Stimulated activated CD4-positive, alpha-beta T cell treated with anti-CD3 and anti-CD28 coated beads, Interleukin-2, amount 100 ng/mL, for 48 hours (primary cell): ENCODE data around the gene RASL11B.

Experiments used
- DNase-seq, 2 donors: peaks; one replicate each; pipeline ENCODE4 v3.0.0-alpha.2; 2020

Gene RASL11B

GRCh38 chr4:52877036-52877435 lies 14.9 kb downstream of the RASL11B start:
- DNase-seq, result no peak

- DNase-seq, result no peak
These were observed 15.6 kb downstream of the RASL11B start for GRCh38 chr4:52877694-52878093.

GRCh38 chr4:52879471-52879870 lies 17.4 kb downstream of the RASL11B start:
- no peak for DNase-seq

- DNase-seq, result no peak
These were observed 18.9 kb downstream of the RASL11B start for GRCh38 chr4:52880994-52881393.

GRCh38 chr4:52883183-52883621 lies 21.1 kb downstream of the RASL11B start:
- DNase-seq, result no peak

- no peak for DNase-seq
These were observed 21.9 kb downstream of the RASL11B start for GRCh38 chr4:52883707-52884669.

- no peak for DNase-seq
These were observed 22.9 kb downstream of the RASL11B start for GRCh38 chr4:52884994-52885393.

- no peak for DNase-seq
These were observed 27.2 kb downstream of the RASL11B start for GRCh38 chr4:52889354-52889753.

GRCh38 chr4:52889778-52890520 lies 27.8 kb downstream of the RASL11B start:
- DNase-seq, result no peak

- DNase-seq, result no peak
These were observed 28.3 kb downstream of the RASL11B start for GRCh38 chr4:52890521-52890791.

- DNase-seq, result no peak
These were observed 29.6 kb downstream of the RASL11B start for GRCh38 chr4:52891743-52892142.

- DNase-seq, result no peak
These were observed 30.8 kb downstream of the RASL11B start for GRCh38 chr4:52892880-52893279.

- no peak for DNase-seq
These were observed 32.3 kb downstream of the RASL11B start for GRCh38 chr4:52894443-52894842.

GRCh38 chr4:52903273-52903672 lies 41.2 kb downstream of the RASL11B start:
- DNase-seq, result no peak

GRCh38 chr4:52904421-52904820 lies 42.3 kb downstream of the RASL11B start:
- DNase-seq, result no peak

GRCh38 chr4:52907510-52907909 lies 45.4 kb downstream of the RASL11B start:
- DNase-seq, result no peak

- DNase-seq, result no peak
These were observed 48.0 kb downstream of the RASL11B start for GRCh38 chr4:52910115-52910514.

- peak; percentile 76 for DNase-seq
These were observed 49.7 kb downstream of the RASL11B start for GRCh38 chr4:52911684-52912294.

- DNase-seq, result no peak
These were observed 50.5 kb downstream of the RASL11B start for GRCh38 chr4:52912608-52913007.

- DNase-seq, result no peak
These were observed 52.0 kb downstream of the RASL11B start for GRCh38 chr4:52914051-52914605.

- DNase-seq, result no peak
These were observed 53.1 kb downstream of the RASL11B start for GRCh38 chr4:52915191-52915590.

GRCh38 chr4:52915730-52916300 lies 53.7 kb downstream of the RASL11B start:
- no peak for DNase-seq
